NCI-H446 (cell line): ENCODE measurements around the gene CSGALNACT2.

ENCODE experiments used
- DNase-seq, 2 experiments: peaks; one replicate each; lab custom pipeline; 2025; lab: John Stamatoyannopoulos, UW

CSGALNACT2 gene

DNA sequence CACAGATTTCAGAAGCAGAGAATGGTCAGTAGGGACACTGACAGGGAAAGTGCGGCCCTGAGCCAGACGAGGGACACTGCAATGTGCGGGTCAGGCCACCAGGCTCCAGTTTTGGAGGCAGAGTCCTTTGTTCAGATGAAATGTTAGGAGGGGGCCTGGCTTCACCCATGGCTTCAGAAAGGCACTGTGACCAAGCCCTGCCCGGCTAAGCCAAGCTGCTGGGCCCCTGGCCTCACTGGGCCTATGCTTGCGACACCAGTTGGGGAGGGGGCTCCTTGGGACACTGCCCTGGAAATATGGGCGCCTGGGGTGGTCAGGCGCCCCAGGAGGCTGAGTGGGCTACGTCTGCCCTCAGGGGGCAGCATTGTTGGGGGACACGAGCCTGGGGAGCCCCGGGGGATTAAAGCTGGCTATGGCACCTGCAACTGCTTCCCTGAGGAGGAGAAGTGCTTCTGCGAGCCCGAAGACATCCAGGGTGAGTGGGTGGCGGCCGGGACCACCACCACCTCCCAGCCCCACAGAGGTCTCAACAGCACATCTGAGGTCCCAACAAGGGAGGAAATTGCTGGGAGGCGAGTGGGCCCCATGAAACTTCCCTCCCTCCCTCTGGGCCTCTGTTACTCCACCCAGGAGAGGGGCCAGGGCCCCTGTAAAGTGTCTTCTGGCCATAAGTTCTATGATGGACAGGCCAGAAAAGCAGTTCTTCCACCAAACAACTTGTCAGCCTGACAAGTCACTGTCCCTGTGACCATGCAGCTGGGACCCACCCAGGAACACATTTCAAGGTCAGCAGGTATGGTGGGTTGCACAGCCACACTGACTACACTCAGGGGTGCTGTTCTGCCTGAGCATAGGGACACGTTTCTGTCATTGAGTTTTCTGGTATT lies 24.8 kb upstream of the CSGALNACT2 start:
- DNase-seq = no peak

DNA sequence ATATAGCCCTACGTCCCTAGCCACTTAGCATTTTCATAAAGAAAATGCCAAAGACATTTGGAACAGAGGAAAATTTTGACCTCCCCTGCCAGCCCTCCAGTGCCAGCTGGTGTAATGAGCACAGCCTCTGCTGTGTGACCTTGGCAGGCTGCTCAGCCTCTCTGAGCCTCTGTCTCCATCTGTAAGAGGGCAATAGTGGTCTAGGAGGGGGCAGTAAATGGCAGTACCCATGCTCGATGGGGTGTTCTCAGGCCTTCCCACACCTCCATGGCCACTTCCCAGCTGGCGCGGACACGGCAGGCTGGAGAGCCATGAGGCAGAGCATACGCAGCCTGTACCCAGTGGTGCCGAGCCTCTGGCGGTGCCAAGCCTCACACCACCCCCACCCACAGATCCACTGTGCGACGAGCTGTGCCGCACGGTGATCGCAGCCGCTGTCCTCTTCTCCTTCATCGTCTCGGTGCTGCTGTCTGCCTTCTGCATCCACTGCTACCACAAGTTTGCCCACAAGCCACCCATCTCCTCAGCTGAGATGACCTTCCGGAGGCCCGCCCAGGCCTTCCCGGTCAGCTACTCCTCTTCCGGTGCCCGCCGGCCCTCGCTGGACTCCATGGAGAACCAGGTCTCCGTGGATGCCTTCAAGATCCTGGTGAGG lies 24.0 kb upstream of the CSGALNACT2 start:
- no peak for DNase-seq

DNA sequence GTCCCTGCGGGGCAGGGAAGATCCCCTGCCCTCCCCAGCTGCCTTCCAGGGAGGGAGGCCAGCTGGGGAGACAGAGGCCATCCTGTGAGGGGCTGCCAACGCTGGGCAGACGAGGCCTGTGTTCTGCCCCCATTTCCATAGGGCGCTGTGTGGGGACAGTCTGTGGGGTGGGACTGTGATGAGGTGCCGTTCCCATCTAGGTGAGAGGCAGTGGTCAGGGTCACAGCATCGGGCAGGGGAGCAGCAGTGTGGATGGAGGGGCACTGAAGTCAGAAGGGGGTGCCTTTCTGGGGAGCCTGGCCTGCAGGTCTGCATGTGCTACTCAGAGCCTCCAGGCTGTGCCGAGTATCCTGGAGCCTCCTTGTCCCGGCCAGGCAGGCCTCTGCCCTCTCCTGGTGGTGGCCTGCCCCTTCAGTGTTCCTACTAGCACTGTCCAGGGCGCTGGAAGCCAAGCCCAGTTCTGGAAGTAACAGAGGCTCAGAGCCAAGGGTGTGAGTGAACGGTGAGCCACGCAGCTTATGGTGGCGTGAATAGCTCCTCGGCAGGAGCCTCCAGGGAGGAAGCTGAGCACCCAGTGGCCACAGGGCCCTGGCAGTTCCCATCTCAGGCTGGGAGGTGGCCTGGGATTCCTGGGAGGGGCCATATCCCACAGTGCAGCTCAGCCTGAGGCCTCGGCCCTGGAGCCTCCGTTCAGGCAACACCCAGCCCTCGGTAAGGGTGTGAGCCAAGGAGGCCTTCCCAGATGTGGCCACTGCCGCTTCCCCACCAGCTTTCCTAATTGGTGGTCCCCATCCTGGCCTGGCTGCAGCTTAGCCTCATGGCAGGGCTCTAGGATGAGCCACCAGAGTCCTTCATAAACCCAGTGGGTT lies 23.3 kb upstream of the CSGALNACT2 start:
- no peak for DNase-seq

DNA sequence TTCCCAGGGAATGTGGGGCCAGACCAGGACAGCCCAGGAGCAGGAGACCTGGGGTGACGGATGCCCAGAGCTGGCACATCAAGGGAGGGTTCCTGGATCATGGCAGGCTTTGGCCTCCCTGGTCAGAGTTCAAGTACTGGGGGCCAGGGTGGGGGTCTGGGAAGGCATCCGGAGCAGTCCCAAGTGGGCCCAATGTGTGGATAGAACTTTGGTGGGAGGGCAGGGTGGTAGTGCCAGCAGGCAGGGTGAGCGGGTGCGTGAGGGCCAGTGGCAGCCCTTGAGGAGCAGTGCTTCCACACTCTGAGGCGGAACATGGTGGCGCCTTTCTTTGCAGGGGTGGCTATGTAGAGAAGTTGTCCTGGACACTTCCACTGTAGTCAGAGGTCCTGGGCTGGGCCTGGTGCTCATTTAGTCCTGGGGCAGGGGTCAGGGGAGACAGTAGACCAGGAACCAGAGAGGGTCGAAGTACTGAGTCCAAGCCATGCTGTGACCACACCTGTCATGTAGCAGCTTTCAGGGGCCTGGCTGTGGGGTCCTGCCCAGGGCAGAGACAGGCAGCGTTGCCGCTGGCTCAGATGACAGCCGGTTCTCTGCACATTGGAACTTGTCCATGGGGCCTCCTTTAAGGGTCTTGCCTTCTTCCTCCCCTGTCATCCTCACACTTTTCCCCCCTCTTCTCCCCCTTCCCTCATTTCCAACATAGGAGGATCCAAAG lies 22.2 kb upstream of the CSGALNACT2 start:
- DNase-seq = no peak

DNA sequence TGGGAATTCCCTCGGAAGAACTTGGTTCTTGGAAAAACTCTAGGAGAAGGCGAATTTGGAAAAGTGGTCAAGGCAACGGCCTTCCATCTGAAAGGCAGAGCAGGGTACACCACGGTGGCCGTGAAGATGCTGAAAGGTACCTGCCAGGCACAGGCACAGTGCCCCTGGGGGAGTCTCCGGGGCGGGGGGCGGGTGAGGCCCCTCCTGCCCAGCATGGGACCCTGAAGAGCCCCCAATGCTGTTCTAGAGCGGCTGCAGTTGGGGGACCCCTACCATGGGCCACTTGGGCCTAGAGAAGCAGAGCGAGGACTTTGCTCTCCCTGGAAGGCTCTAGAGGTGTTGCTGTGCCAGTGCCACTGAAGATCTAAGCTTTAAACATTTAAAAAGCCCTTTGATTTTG lies 21.6 kb upstream of the CSGALNACT2 start:
- DNase-seq = no peak

DNA sequence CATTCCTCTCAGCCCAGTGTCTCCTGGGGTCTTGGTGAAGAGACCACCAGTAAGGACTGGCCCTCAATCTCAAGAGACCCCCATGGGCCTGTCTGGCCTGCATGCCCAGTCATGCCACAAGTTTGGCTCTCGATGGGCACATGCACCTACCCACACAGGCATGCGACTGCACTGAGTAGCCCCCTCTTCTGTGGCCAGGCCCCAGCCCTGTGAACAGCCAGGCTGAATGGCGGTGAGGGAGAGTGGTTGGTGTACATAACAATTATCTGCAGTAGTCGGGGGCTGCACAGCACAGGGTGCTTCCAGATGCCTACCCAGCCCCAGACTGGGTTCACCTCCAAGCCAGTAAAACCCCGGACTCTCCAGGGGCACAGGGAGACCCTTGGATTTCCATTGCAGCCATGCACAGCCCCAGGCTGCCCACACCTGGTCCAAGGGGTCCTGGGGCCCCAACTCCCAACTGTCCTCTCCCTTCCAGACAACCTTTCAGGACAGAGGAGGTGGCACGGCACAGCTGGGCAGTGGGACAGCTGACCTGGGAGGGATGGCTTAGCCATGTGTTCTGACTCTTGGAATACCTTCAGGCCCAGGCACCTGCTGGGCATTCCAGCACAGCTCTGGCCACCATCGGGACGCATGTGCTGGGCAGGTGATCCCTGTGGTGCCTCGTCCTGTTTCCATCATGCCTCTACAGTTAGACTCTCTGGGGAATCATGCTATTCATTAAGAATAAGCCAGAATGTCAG lies 21.0 kb upstream of the CSGALNACT2 start:
- DNase-seq = no peak

DNA sequence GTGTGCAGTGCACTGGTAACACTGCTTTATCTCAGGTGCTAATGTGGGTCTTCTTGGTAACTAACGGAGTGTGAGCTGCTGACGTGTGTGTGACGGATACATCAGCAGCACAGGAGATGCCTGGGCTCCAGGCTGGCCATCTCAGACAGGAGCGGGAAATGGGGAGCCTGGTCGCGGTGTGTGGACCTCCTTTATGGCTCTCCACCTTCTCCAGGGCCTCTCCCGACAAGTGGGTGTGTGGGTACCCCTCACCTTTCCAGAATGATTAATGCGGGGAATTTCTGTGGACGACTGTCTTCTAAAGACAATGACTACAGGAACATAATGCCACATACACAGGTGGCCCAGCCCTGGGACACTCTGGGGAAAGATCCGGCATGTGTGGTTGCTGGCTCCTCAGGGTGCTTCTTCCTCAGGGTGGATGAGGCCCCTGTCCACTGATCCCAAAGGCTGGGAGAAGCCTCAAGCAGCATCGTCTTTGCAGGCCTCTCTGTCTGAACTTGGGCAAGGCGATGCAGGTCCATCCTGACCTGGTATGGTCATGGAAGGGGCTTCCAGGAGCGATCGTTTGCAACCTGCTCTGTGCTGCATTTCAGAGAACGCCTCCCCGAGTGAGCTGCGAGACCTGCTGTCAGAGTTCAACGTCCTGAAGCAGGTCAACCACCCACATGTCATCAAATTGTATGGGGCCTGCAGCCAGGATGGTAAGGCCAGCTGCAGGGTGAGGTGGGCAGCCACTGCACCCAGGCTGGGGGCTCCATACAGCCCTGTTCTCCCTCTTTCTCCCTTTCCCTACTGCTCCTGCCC lies 20.3 kb upstream of the CSGALNACT2 start:
- DNase-seq = no peak

DNA sequence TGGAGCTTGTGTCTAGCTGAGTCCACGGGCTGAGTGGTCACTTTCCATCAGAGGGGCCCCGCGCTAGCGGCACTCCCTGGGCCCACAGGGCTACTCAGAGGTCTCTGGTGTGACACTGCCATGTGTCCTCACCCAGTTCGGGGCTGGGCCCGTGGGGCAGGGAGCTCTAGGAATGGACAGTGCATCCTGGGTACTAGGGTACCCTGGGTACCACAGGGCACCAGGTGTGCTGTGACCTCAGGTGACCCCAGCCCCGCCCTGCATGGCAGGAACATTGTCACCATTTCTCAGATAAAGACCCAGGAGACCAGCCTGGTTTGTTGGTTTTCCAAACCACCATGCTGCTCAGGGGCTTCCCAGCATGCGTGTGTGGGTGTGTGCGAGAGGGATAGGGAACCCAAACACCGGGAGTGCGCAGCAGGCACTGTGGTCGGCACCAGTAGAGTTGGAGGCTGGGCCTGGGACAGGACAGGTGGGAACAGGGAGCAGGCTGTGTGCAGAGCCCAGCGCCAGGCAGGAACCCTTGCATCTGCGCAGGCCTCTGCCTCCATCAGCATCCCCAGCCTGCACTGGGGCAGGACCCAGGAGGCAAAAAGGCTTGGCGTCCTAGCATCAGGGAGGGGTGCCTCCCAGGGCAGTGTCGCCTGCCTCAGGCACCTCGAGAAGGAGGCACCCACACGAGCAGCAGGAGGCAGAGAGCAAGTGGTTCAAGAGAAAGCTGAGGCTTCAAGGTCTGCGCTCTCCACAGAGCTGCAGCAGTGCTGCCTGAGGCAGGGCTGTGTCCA lies 19.4 kb upstream of the CSGALNACT2 start:
- no peak for DNase-seq

DNA sequence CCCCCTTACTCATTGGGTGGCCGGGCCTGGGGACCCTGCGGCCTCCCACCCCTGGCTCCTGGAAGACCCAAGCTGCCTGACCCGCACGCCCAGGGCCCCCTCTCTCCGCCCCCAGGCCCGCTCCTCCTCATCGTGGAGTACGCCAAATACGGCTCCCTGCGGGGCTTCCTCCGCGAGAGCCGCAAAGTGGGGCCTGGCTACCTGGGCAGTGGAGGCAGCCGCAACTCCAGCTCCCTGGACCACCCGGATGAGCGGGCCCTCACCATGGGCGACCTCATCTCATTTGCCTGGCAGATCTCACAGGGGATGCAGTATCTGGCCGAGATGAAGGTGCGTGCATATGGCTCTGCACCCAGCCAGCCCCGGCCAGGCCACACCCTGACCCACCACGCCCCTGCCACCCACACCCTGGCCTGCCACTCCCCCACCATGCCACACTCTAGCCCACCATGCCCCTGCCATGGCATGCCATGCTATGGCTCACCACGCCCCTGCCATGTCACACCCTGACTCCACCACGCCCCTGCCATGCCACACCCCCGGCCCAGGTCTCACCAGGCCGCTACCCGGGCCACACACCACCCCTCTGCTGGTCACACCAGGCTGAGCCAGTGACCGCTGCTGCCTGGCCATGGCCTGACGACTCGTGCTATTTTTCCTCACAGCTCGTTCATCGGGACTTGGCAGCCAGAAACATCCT lies 18.7 kb upstream of the CSGALNACT2 start:
- DNase-seq = no peak

DNA sequence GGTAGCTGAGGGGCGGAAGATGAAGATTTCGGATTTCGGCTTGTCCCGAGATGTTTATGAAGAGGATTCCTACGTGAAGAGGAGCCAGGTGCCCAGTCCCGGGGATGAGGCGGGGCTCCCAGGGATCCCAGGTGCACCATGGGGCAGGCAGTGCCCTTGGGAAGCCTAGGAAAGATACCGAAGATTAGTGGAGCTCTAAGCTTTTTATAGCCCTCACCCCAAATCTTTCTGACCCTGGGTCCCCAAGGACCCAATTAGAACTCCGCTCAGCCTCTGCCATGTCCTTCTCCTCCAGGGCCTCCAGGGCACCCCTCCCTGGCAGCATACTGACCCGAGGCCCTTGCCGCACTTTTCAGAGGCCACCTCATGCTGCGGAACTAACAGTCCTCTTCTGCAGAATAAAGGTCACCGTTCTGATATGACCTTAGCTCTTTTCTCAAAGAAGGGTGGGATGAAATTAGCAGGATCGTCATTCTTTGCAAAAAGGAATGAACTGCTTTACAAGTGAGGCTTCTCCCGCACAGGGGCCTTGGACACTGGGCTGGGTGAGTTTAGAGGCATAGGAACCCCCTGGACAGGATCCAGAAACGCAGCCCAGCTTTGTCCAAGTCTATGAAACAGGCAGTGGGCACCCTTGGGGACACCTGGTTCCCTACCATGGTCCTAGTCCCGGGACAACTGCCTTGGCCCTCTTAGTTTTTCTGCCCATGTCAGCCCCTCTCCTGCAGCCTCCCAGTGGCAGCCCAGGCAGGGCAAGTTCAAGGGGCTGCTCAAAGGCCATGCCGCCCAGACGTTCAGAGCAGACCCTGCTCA lies 17.9 kb upstream of the CSGALNACT2 start:
- DNase-seq = no peak

DNA sequence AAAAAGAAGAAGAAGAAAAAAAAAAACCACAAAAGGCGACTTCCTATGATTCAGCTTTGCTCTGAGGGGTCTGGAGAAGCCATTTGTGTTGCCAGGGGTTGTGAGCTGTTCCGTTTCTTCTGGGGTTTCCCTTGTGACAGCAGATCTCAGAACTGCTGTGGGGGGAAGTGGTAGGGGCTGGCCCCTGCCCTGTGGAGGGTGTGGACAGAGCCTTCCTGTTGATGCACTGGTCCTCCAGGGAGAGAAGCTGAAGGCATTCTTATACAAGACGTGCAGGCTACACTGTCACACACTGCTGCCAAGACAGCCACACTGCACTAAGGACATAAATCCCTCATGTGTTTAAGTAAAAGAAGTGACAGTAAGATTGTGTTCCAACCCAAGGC lies 17.3 kb upstream of the CSGALNACT2 start:
- DNase-seq = no peak

DNA sequence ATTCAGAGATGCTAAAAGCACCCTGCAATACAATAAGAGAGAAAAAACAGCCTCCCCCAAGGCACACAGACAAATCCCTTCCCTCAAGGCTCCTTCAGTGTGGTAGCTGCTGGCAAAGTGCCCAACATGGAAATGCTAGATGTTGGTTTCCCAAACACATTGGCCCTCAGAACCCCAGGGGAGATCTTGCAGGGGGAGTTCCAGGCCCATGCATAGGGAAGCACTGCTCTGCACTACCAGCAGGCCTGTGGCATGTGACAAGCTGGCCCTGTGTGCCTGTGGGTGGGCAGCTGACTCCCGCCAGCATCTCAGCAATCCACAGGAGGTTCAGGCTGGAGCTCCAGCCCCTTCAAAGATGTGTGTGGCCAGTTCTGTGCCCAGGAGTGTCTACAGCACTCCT lies 16.8 kb upstream of the CSGALNACT2 start:
- DNase-seq = no peak

DNA sequence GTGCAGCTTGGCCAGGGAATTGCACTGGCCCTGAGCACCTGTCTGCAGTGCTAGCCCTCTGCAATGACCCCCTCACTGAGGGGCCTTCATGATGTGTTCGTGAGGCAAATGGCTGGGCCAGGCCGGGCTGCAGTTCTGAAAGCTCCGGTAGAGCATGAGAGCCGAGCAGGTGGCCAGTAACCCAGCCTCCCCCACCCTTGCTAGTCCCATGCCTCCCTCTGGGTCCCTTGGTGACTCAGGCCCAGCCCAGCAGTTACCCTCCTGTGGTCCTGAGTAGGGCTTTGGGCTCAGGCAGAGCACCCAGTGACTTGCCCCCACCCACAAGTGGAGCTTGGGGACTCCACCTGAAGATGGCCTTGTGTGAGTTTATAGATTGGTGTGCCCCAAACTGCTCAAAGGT lies 16.1 kb upstream of the CSGALNACT2 start:
- DNase-seq = no peak

DNA sequence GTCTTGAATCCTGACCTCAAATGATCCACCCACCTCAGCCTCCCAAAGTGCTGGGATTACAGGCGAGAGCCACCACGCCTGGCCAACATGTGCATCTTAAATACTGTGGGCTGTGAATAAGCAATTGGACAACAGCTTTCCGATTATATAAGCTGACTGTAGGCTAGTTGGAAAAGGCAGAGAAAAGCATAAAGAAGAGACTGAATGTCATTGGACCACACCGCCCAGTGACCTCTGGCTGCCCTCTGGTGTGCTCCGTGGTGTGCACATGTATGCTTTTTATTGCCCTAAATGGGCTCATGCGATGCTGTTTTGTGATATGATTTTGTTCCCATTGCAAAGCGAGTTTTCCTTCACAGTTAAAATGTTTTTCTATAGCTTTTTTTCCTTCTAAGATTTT lies 15.4 kb upstream of the CSGALNACT2 start:
- no peak for DNase-seq

DNA sequence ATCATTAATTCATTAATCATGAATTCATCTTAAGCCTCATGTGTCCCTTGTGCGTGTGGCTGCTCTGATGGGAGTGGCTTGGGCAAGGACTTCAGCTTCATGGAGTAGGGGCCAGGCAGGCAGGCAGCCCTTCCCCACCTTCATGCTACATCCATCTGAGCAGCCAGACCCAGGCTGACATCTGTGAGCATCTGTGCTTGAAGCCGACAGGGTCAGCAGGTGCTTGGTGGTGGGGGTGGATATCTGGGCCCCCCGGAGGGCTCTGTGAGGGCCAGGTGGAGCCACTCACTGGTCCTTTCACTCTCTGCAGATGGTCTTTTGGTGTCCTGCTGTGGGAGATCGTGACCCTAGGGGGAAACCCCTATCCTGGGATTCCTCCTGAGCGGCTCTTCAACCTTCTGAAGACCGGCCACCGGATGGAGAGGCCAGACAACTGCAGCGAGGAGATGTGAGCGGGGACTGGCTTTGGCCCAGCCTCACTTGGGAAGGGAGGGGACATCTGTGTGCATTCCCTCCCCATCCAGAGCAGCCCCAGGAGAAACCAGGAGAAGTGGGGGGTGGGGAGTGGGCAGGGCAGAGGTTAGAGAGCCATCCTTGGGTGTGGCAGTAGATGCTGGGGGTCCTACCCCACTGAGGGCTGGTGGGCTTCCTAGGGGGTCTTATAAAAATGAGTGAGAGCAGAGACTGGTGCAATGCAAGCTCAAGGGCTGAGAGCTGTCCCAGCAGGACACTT lies 14.7 kb upstream of the CSGALNACT2 start:
- DNase-seq = no peak

DNA sequence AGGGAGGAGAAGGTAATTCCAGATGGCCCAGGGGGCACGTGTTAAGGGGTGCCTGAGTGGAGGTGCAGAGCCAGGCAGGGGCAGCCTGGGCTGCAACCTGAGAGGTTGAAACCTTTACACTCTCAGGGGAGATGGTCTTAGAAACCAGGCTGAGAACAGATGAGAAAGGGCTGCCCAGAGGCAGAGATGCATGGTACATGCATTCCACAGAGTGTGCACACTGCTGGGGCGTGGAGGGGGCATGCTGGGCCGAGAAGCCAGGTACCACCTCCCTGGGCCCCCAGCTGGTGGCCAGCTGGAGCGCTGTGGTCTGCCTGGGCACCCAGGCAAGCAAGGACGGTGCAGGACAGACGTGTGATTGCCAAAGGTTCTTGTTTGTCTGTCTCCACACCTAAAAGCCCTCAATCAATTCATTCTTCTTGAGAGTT lies 14.1 kb upstream of the CSGALNACT2 start:
- no peak for DNase-seq

DNA sequence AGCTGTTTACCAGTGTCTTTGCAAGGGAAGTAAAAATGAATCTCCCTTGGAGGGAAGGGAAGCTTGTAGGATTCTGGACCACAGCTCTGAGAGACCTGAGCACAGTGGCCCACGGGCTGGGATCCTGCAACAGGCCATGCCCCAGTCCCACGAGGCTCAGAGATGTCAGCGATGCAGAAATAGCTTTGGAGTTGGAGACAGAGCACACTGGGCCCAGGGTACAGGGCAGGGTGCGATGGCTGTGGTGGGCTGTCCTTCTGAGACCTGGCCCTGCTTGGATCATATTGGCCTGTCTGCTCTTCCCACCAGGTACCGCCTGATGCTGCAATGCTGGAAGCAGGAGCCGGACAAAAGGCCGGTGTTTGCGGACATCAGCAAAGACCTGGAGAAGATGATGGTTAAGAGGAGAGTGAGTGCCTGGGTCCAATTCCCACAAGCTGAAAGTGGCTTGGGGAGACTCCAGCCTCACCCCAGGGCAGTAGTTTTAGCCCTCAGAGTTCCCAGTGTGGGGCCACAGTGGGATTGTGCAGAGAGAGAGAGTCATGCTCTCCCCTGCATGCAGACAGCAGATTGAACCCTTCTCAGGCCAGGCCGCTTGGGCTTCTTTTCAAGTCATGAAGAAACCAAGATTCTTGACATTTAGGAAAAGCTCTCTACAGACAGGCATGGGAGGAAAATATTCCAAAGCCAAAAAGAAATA lies 13.5 kb upstream of the CSGALNACT2 start:
- no peak for DNase-seq
